ENCODE data around the gene LGMN.
"Not testable (repeated sequence)": the region's sequence is repeated elsewhere in the genome, so short reads cannot be mapped to it uniquely, and the experiment has no call there.

The LGMN gene

GRCh38 chr14:92748259-92749016, at the start of gene LGMN:
Gene LGMN (minus strand): TSS chr14:92748627. CDS start chr14:92732786, 15,841 bp downstream.
- DNase-seq, result peak; percentile 81 to 82

- no peak for DNase-seq
Observed at GRCh38 chr14:92794961-92795360, 46.5 kb upstream of the LGMN start.

- no peak for DNase-seq
Observed at GRCh38 chr14:92794547-92794941, 46.1 kb upstream of the LGMN start.

- peak; percentile 97 to 98 for DNase-seq
Observed at GRCh38 chr14:92793709-92794546, 45.5 kb upstream of the LGMN start, which contains the start of gene GOLGA5. Gene GOLGA5 (plus strand): TSS chr14:92794305. CDS start chr14:92797438, 3,133 bp downstream.

GRCh38 chr14:92792885-92793284, 44.5 kb upstream of the LGMN start:
- DNase-seq, result no peak

GRCh38 chr14:92789457-92790089, 41.1 kb upstream of the LGMN start:
- DNase-seq, result no peak

- no peak for DNase-seq
Observed at GRCh38 chr14:92787554-92787953, 39.1 kb upstream of the LGMN start.

GRCh38 chr14:92786427-92786756, 38.0 kb upstream of the LGMN start:
- DNase-seq, result no peak

GRCh38 chr14:92785667-92786426, 37.4 kb upstream of the LGMN start:
- no peak for DNase-seq

GRCh38 chr14:92783813-92784431, 35.5 kb upstream of the LGMN start:
- no peak for DNase-seq

GRCh38 chr14:92781350-92781749, 32.9 kb upstream of the LGMN start:
- DNase-seq, result no peak

- no peak for DNase-seq
Observed at GRCh38 chr14:92780444-92781232, 32.2 kb upstream of the LGMN start.

- DNase-seq, result not testable (repeated sequence)
Observed at GRCh38 chr14:92778868-92779565, 30.6 kb upstream of the LGMN start.

GRCh38 chr14:92775292-92775691, 26.9 kb upstream of the LGMN start:
- not testable (repeated sequence) for DNase-seq

GRCh38 chr14:92774572-92774971, 26.1 kb upstream of the LGMN start:
- DNase-seq, result no peak

GRCh38 chr14:92770484-92770883, 22.1 kb upstream of the LGMN start:
- no peak for DNase-seq

- no peak for DNase-seq
Observed at GRCh38 chr14:92768795-92769194, 20.4 kb upstream of the LGMN start.

- DNase-seq, result peak; percentile 10 to 39
Observed at GRCh38 chr14:92768236-92768635, 19.8 kb upstream of the LGMN start.

GRCh38 chr14:92763666-92764631, 15.5 kb upstream of the LGMN start:
- DNase-seq, result not testable (repeated sequence)

GRCh38 chr14:92760524-92760805, 12.0 kb upstream of the LGMN start:
- DNase-seq, result no peak
